Keratinocyte (primary cell): ENCODE data around the gene MAD1L1. TPM values are rescaled to one million over a fixed set of nuclear protein-coding genes. Genes with fewer than 3 reads are reported as not detected.

Experiments used
- DNase-seq: peaks from one replicate; pipeline ENCODE4 v3.0.0-alpha.2; 2011; ENCODE audit warnings: low read depth, missing footprints, low spot score
- FAIRE-seq: peaks from 2 replicates; lab custom pipeline; 2011; peaks lifted over from hg19 to GRCh38; lab: Jason Lieb, UNC
- H2AFZ ChIP-seq: 2 replicates; pipeline ENCODE4 v1.6.0; 2012; ENCODE audit warnings: low read length, control low read depth, inconsistent platforms; ENCODE audit not compliant: control insufficient read depth
- H3K27ac ChIP-seq: 2 replicates; pipeline ENCODE4 v1.5.1; 2011; ENCODE audit warnings: low read length; ENCODE audit not compliant: control insufficient read depth, insufficient read depth
- H3K27me3 ChIP-seq: 3 replicates; pipeline ENCODE4 v1.6.0; 2011; ENCODE audit warnings: low read length; ENCODE audit not compliant: control insufficient read depth, insufficient read depth; ENCODE audit errors: extremely low read depth
- H3K36me3 ChIP-seq, 2 experiments: 2 replicates in 1 of 2; 3 replicates in 1 of 2; pipeline ENCODE4 v1.5.1; 2011; ENCODE audit warnings: low read length in 2 of 2, mild to moderate bottlenecking in 1 of 2; ENCODE audit not compliant: control insufficient read depth in 2 of 2, insufficient read depth in 2 of 2; ENCODE audit errors: extremely low read depth in 1 of 2
- H3K4me1 ChIP-seq: 3 replicates; pipeline ENCODE4 v1.5.1; 2011; ENCODE audit warnings: low read length; ENCODE audit not compliant: control insufficient read depth, insufficient read depth; ENCODE audit errors: extremely low read depth
- H3K4me2 ChIP-seq: 3 replicates; pipeline ENCODE4 v1.6.0; 2011; ENCODE audit warnings: low read depth, low read length; ENCODE audit not compliant: control insufficient read depth, insufficient read depth; ENCODE audit errors: extremely low read depth
- H3K4me3 ChIP-seq, 3 experiments: fragments of 200-600 bp in 1 of 3; sonication (generic) in 1 of 3; 2 replicates in 2 of 3; 3 replicates in 1 of 3; pipeline ENCODE4 v1.5.1; 2011 to 2016; ENCODE audit warnings: low read length in 3 of 3, mild to moderate bottlenecking in 3 of 3, control low read depth in 2 of 3, inconsistent platforms in 1 of 3, low read depth in 1 of 3, mixed read lengths in 1 of 3, mixed run types in 1 of 3, moderate library complexity in 1 of 3; ENCODE audit not compliant: control insufficient read depth in 2 of 3, insufficient read depth in 2 of 3; ENCODE audit errors: extremely low read depth in 1 of 3
- H3K79me2 ChIP-seq: 2 replicates; pipeline ENCODE4 v1.6.0; 2012; ENCODE audit warnings: low read length; ENCODE audit not compliant: control insufficient read depth, insufficient read depth
- H3K9ac ChIP-seq: 3 replicates; pipeline ENCODE4 v1.6.0; 2011; ENCODE audit warnings: low read length; ENCODE audit not compliant: control insufficient read depth, insufficient read depth; ENCODE audit errors: extremely low read depth
- H3K9me1 ChIP-seq: 3 replicates; pipeline ENCODE4 v1.6.0; 2011; ENCODE audit warnings: low read length; ENCODE audit not compliant: control insufficient read depth, insufficient read depth; ENCODE audit errors: extremely low read depth
- H3K9me3 ChIP-seq: 2 replicates; pipeline ENCODE4 v1.5.1; 2012; ENCODE audit warnings: low read depth, low read length; ENCODE audit not compliant: control insufficient read depth
- H4K20me1 ChIP-seq: 3 replicates; pipeline ENCODE4 v1.6.0; 2011; ENCODE audit warnings: low read length; ENCODE audit not compliant: control insufficient read depth, insufficient read depth; ENCODE audit errors: extremely low read depth
- CTCF ChIP-seq, 3 experiments: IDR thresholded peaks in 1 of 3; conservative IDR thresholded peaks in 1 of 3; optimal IDR thresholded peaks in 1 of 3; 2 replicates in 2 of 3; 3 replicates in 1 of 3; pipeline versions ENCODE3 to v1.5.1; 2011; ENCODE audit warnings: low read length in 3 of 3, mild to moderate bottlenecking in 3 of 3, moderate library complexity in 2 of 3, control low read depth in 1 of 3, inconsistent platforms in 1 of 3; ENCODE audit not compliant: insufficient read depth in 2 of 3; ENCODE audit errors: extremely low read depth in 1 of 3
- EZH2 ChIP-seq: IDR thresholded peaks from one replicate; pipeline ENCODE4 v1.6.1; 2012; ENCODE audit warnings: inconsistent platforms, mild to moderate bottlenecking, low read length, moderate library complexity
- dilution Hi-C: fragments of 300-500 bp; cut with MboI; formaldehyde crosslinking; loops from one replicate; pipeline ENCODE4 v1.7.0; 2020; ENCODE audit warnings: low sequenced_read_pairs; ENCODE audit not compliant: extremely low pct_ligation_motif_present
- polyA plus RNA-seq, 5 experiments: library from polyadenylated mRNA; depleted of rRNA in 3 of 5; stranded (reverse) in 3 of 5; stranded (forward) in 1 of 5; unstranded in 1 of 5; fragments of >200 nt; gene quantifications; 1 replicate in 1 of 5; 2 replicates in 3 of 5; 3 replicates in 1 of 5; pipeline versions ENCODE4 v1.2.1 to v1.2.3, GENCODE V29; 2011 to 2012; ENCODE audit warnings: missing spikeins in 2 of 5, low read depth in 1 of 5, low replicate concordance in 1 of 5

The MAD1L1 gene
- polyA plus RNA-seq, 1 donor (not counting 4 experiments of a cell fraction or from before 2014, with no cell fraction given), result 18.0 TPM

- H3K36me3 ChIP-seq, result peaks cover 0 to 8% of the 10 kb centered on the region in 2 experiments
- DNase-seq (no peak), FAIRE-seq (no peak)
- H3K9ac ChIP-seq, result no peak overlapping the region
- no peak overlapping the region for H3K4me3 ChIP-seq
- dilution Hi-C loops, result no loop called here
- no peaks in the 10 kb centered on the region for H3K9me1 ChIP-seq
- H3K27me3 ChIP-seq, result no peaks in the 10 kb centered on the region
- H2AFZ ChIP-seq, result no peak overlapping the region
- H3K79me2 ChIP-seq, result no peaks in the 10 kb centered on the region
- H3K4me2 ChIP-seq, result no peak overlapping the region
- H3K9me3 ChIP-seq, result no peaks in the 10 kb centered on the region
- no peak overlapping the region for H3K27ac ChIP-seq
- TF ChIP-seq EZH2 (no peak), CTCF (optimal IDR thresholded peaks at IDR 0.05 in 1 of 3, IDR thresholded peaks at IDR 0.05 in 1 of 3, conservative IDR thresholded peaks at IDR 0.05 in 1 of 3; ENCODE audit: extremely low read depth in 1 of 3, insufficient read depth in 2 of 3, low read length in 3 of 3) (no peak)
- no peaks in the 10 kb centered on the region for H3K4me1 ChIP-seq
- no peaks in the 10 kb centered on the region for H4K20me1 ChIP-seq
Measured at GRCh38 chr7:2081526-2082135, 151.1 kb downstream of the MAD1L1 start.

GRCh38 chr7:2080477-2080876 is 152.3 kb downstream of the MAD1L1 start:
- Histone ChIP-seq H3K9me1 (no peaks in the 10 kb centered on the region), H3K9me3 (no peaks in the 10 kb centered on the region), H2AFZ (no peak overlapping the region), H3K9ac (no peak overlapping the region), H3K27ac (no peak overlapping the region), H3K79me2 (no peaks in the 10 kb centered on the region), H4K20me1 (no peaks in the 10 kb centered on the region), H3K4me3 (no peak overlapping the region), H3K36me3 (peaks cover 0 to 10% of the 10 kb centered on the region in 2 experiments), H3K4me1 (no peaks in the 10 kb centered on the region), H3K4me2 (no peak overlapping the region), H3K27me3 (no peaks in the 10 kb centered on the region)
- DNase-seq (no peak), FAIRE-seq (no peak)
- TF ChIP-seq EZH2 (no peak), CTCF (optimal IDR thresholded peaks at IDR 0.05 in 1 of 3, IDR thresholded peaks at IDR 0.05 in 1 of 3, conservative IDR thresholded peaks at IDR 0.05 in 1 of 3; ENCODE audit: extremely low read depth in 1 of 3, insufficient read depth in 2 of 3, low read length in 3 of 3) (no peak)
- dilution Hi-C loops, result no loop called here
